NCI-H1436 treated with DMSO at 0.1 percent for 48 hours (cell line): ENCODE data around the gene PWWP2A.

Experiments used
- DNase-seq: peaks from one replicate; lab custom pipeline; 2025; lab: John Stamatoyannopoulos, UW

The PWWP2A gene

GRCh38 chr5:160129841-160130240 lies 10.6 kb upstream of the PWWP2A start:
- DNase-seq, result no peak

- no peak for DNase-seq
Measured at GRCh38 chr5:160128632-160129031, 9.4 kb upstream of the PWWP2A start.

GRCh38 chr5:160119905-160120266 lies 636 bp upstream of the PWWP2A start:
- no peak for DNase-seq

DNA sequence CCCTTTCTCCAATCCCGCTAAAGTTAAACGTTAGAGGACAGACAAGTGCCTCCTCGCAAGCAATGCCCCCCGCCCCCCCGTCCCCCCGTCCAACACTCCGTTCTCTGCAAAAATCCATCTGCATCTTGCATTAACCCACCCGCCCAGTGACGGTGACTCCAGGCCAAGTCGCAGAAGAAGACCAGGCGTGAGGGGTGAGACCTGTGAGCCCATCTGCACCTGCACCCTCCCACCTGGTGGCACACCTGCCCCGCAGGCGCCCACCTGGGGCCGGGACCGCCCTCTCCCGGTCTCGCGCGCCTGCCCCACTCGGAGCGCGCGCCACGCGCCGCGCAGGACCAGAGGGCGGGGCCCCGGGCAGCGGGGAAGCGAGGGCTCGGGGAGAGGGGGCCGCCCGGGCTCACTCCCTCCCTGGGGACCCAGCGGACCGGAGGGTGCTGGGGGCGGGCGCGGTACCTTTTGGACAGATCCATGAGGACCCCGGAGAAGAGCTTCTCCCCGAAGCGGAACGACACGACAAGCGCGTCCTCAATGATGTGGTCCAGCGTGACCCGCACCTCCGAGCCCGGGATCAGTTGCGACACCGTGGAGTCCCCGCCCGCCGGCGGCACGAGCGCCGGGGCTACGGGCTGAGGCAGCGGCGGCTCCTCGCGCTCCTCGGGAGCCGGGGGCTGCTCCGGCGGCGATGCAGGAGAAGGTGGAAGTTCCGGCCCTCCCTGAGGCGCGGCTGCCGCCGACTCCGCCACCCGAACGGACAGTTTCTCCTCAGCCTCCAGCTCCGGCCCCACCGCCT lies 705 bp downstream of the PWWP2A start:
- DNase-seq, result no peak

- DNase-seq, result no peak
Measured at GRCh38 chr5:160116991-160117390, 2.3 kb downstream of the PWWP2A start.

GRCh38 chr5:160108124-160108523 lies 11.1 kb downstream of the PWWP2A start:
- no peak for DNase-seq

DNA sequence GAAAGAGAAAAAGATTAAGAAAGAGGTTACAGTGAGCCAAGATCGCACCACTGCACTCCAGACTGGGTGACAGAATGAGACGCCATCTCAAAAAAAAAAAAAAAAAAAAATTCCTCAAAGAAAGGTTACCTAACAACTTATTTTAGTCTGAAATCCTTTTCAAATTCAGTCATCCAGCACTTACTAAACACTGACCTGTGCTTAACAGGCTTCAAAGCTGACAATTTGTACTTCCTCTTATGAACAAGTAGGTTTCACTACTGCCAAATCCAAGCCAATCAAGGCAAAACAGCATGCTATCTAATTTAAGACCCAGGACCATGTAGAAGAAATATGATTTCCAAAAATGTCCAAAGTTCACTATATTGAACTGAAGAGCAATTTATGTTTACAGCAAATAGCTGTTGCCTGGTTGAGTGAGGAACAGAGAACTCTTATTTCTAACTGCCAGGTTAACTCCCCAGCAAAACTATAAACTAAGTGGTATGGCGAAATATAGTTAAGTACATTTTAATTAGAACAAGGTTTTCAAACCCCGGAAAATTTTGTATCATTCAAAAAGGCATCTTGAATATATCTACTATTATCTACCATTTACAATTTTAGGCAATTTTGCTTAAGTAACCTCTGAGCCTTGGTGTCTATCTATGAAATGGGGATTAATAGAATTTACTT lies 13.4 kb downstream of the PWWP2A start:
- no peak for DNase-seq

GRCh38 chr5:160097991-160098390 lies 21.3 kb downstream of the PWWP2A start:
- no peak for DNase-seq

GRCh38 chr5:160096178-160096577 lies 23.1 kb downstream of the PWWP2A start:
- no peak for DNase-seq

DNA sequence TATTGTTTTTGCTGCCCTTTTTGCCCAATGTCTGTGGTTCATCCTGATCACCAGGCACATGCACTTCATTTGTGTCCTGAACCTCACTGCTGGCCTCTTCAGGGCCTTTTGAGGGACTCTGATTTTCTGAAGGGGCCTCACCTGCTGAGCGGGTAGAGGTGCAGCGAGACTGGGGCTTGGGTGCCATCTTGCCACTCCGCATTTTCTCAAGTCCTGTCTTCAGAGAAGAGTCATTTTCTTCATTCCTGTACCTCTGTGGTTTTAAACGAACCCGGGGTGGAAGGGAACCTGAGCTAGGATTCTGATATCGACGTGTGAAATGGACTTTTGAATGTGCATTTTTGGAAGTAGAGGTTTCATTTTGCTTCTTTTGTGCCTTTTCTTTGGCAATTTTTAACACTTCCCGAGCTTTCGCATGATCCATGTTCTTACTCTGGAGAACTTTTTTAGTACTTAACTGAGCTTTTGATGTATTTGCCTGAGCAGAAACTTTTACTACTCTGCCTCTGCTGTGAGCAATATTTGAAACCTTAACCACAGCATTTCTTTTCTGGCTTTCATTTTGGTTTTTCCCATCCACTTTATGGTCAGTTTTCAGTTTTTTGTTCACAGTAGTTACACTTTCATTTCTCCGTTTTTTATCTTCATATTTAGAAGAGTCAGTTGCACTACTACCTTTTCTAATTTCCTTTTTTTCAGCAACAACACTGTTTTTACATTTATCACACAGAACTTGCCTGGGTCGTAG lies 26.1 kb downstream of the PWWP2A start:
- DNase-seq, result no peak

DNA sequence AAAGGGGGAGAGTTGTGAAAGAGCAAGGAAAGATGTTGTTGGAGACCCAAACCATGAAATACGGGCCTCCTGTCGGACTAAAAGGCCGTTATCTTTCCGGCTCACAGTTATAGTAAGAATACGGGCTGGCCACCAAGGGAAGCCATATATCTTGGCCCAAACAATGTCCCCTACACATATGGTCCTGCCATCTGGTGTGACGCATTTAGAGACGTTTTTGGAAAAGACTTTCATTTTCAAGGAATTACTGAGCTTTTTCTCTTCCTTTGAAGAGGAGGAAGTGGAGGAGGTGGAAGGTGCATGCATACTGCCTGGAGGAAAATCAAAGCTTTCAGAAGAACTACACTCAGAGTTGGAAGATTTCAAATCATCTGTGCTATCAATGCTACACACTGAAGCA lies 26.7 kb downstream of the PWWP2A start:
- DNase-seq, result no peak

- no peak for DNase-seq
Measured at GRCh38 chr5:160090059-160090458, 29.2 kb downstream of the PWWP2A start.

DNA sequence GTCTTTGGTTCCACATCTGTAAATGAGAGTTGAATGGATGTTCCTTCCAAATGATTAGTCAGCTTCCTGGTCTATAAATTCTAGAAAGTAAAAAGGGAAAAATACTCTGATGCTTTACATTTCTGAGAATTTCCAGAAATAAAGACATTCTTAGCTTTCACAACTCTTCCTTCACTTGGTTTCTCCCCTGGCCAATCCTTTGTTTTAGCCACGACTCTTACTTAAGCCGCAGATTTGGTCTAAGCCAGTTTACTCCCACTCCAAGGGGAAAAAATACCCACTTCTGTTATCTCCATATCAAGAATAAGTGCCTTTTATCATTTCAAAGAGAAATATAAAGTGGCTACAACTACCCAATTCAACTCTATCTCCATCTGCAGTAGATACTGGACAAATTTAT lies 29.7 kb downstream of the PWWP2A start:
- no peak for DNase-seq

DNA sequence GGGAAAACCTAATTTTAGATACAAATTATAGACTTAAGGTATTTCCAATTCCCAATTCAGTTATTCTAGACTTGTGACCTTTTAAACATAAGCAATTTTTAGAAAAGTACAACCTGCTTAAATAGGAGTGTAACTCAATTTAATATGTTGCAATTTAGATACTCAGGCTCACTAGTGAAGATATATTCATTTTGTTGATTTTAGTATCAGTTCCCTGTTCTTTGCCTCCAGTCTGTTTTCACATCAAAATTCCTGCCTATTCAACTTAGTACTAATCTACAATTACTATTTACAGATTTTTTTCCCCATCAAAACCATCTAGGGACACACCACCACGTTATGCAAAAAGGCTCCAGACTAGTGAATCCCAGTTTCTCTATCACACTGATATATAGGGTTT lies 30.4 kb downstream of the PWWP2A start:
- no peak for DNase-seq

GRCh38 chr5:160087199-160087598 lies 32.1 kb downstream of the PWWP2A start:
- no peak for DNase-seq

GRCh38 chr5:160084144-160084543 lies 35.1 kb downstream of the PWWP2A start:
- no peak for DNase-seq

DNA sequence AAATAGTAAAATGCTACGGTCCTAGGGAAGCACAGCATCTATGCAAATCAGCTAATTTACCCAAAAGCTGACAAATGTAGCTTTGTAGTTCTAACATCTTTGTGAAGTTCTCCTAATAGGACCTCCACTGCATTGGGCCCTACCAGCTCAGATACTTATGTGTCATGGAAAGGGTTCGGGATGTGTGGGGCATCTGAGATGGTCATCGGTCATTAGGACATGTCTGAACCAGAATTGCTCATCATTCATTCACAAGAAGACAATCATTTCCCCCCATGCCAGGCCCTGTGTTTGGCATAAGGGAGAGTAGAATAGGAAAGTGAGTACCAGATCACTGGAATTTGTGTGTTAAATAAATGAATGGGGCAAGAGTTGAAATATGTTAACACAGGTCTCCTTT lies 35.7 kb downstream of the PWWP2A start:
- DNase-seq, result no peak

DNA sequence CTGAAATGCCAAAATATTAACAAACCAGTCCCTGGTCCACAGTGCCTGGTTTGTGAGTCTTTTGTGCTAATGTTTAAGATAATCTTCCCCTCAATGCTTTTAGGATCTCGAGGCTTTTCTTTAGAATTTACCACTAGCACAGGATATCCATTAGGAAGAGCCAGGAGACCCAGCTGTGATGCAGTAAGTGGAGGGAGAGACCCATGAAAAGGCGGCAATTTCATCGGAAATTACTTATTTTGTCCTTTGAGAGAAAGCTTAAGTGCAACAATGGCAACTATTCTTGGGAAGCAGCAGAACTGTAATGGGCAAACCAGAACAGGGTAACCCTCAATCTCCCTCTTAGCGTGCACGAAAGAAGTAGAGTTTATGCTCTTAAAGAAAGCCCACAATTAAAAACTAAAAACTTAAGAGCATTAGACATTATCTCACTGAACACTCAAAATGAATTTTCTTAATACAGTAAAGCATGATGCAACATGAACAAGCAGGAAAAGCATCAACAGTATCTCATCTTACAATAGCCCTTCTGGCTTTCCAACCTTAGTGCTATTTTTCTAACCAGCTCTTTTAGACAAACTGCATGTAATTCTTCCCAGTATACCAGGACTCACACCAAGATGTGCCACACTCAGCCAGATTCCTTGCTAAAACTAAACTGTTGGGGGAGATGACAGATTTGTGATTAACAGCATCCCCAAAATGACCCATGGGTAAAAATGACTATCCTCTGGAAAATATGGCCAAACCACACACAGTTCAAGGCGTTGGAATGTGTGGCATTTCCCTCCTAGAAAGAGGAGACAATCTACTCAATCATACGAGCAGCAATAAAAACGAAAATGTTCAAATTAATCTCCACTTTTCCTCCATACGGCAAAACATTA lies 36.4 kb downstream of the PWWP2A start:
- no peak for DNase-seq

GRCh38 chr5:160081495-160081894 lies 37.8 kb downstream of the PWWP2A start:
- DNase-seq, result no peak

- DNase-seq, result no peak
Measured at GRCh38 chr5:160079753-160080152, 39.5 kb downstream of the PWWP2A start.

DNA sequence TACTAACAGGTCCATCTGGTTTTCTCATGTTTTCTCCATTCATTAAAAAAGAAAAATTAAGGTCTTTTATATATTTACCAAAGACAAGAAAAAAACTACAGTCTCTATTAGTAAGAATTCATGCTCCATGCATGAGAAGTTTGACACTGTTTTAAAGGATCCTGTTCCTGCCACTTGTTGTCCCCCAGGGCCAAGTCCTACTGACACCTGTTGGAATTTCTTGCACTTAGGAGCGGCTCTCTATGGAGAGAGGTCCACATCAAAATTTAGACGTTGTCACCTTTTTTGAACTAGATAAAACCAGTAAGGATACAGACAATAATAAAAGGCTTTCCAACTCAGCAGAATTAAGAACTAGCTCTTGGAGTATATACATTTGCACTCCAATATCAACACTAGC lies 42.3 kb downstream of the PWWP2A start:
- no peak for DNase-seq

- DNase-seq, result no peak
Measured at GRCh38 chr5:160075073-160075472, 44.2 kb downstream of the PWWP2A start.
